Measurements from ENCODE around the gene SRGAP2C. TPM values are rescaled to one million over a fixed set of nuclear protein-coding genes. Genes with fewer than 3 reads are reported as not detected.
"Not testable (repeated sequence)": the region's sequence is repeated elsewhere in the genome, so short reads cannot be mapped to it uniquely, and the experiment has no call there.

The SRGAP2C gene
- total RNA-seq, 4 donors from 2014 or later, result 7.8 to 22.7 (median 11.6) TPM

DNA sequence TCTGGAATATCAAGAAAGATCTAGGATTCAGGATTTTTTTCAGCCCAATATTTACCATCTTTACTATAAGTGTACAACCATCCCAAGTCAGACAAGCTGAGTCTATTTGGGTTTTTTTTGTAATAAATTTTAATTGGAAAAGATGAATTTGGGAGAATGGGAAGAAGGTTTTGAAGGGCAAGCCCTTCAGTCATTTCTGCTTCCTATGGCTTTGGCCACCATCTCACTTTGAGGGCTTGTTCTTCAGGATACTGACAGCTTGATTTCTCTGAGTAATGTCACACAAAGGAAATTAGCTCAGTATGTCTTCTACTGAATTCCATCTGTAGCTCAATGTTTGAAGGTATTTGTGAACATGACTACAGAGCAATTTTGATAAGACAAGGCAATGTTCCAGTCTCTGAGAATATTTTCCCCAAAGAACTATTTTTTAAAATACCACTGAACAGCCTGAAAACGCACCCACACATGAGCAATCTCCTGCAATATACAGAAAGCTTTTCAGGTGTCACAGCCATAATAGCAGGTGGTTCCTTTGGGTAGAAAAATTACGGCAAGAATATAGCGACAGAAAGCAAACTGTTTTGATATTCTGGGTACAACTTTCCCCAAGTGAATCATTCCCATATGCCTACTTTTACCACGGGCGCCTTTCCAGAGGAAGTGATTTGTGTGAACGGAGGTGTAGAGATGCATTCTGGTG is 23.4 kb upstream of the SRGAP2C start:
- intact Hi-C loops (cut with DNase I); H3K4me1 ChIP-seq; H3K27ac ChIP-seq; H3K36me3 ChIP-seq; H3K9me3 ChIP-seq; H3K27me3 ChIP-seq; H3K4me3 ChIP-seq (replicated peaks in 1 of 3); DNase-seq: not testable (repeated sequence)
- WGBS, 2 donors, result 86 to 93% methylated on average over 3 of the region's 6 CpGs

DNA sequence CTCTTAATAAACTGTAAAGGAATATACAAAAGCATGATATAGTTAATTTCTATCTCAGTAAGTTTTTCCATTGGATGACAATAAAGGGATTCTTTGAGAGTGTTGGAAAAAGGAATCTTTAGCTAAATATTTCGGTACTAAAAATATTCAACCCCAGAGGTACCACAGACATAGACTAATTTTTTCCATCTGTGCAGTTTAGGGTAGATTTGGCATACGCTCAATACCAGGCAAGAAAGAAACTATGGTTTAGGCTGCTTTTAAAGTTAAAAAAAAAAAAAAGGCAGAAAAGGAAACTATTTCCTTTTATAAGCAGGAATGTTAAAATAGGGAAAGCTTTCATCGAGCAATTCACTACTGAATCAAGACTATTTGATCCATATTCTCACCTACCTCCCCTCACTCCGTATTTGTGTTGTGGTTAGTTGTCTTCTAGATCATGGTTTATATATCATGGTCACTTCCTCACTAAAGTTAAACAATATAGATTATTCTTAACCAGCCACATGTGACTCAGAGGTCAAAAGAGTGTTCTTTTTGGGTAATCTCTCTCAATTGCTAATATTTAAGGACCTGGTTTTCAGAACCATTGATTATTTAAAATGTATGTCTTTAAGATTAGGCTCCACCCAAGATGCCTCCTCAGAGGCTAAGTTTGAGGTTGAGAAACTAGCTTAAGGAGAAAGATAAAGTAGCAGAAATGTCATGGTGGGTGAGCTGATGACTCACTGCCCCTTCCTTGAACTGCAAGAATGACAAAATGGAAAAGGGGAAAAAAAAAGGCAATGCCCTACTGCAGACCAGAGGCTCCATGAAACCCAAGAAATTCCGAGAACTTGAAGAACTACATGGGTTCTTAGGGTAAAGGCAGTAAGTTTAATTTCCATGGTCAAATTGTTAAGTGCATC is 20.7 kb upstream of the SRGAP2C start:
- H3K27ac ChIP-seq; intact Hi-C loops (cut with DNase I); H3K27me3 ChIP-seq; H3K4me3 ChIP-seq (replicated peaks in 1 of 3); H3K9me3 ChIP-seq; H3K36me3 ChIP-seq; H3K4me1 ChIP-seq; DNase-seq: not testable (repeated sequence)
- WGBS, 2 donors, result 70 to 76% methylated on average over 4 of the region's 5 CpGs

DNA sequence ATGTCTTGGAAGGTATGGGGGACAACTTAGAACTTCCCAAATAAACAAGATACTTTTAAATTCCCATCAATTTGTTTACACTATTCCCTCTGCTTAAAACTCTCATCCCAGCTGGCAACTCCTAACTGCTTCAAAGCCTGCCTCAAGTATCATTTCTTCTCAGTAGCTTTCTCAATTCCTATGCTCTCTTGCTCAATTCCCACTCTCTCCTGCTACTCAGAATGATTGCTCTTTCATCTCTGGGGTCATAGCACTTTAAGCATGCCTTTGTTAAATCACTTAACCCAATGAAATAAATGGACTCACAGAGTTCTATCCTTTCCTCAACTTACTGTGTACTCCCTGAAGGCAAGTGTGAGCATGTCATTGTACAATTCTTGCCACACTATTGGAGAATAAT is 19.5 kb upstream of the SRGAP2C start:
- DNase-seq; H3K27me3 ChIP-seq; H3K27ac ChIP-seq; intact Hi-C loops (cut with DNase I); H3K36me3 ChIP-seq; H3K4me1 ChIP-seq; H3K9me3 ChIP-seq; H3K4me3 ChIP-seq (replicated peaks in 1 of 3): not testable (repeated sequence)

GRCh38 chr1:121167225-121167738 is 17.5 kb upstream of the SRGAP2C start:
- DNase-seq; H3K27me3 ChIP-seq; H3K9me3 ChIP-seq; H3K4me1 ChIP-seq; H3K27ac ChIP-seq; H3K4me3 ChIP-seq (replicated peaks in 1 of 3); intact Hi-C loops (cut with DNase I); H3K36me3 ChIP-seq: not testable (repeated sequence)
- WGBS, 2 donors, result 60 to 68% methylated on average over 2 of the region's 2 CpGs

DNA sequence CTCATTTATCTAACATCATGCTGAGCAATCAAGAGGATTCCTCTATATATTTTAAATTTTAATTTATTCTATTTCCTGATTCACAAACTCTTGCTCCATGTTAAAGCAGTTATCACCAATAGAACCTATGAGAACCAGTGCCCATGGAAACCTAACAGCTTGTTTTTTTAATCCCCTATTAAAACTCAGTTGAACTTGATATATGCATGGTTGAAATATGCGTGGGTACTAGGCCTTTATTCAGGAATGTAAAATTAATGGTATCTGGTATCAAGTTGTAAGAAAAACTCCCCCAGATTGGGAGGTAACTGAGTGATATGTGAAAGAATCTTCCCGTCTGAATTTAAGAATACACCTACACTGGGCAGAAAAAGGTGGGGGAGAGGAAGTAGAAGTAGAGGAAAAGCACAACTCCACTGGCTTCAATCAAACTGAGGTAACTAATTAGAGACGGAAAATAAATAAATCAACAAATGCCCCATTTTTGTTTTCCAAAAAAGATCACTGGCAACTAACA is 16.6 kb upstream of the SRGAP2C start:
- H3K27me3 ChIP-seq; intact Hi-C loops (cut with DNase I): not testable (repeated sequence)

GRCh38 chr1:121176649-121177048 is 8.1 kb upstream of the SRGAP2C start:
- H3K36me3 ChIP-seq; DNase-seq; H3K4me1 ChIP-seq; intact Hi-C loops (cut with DNase I); H3K9me3 ChIP-seq; H3K4me3 ChIP-seq (replicated peaks in 1 of 3); H3K27ac ChIP-seq; H3K27me3 ChIP-seq: not testable (repeated sequence)
- 94 to 97% methylated on average over 2 of the region's 2 CpGs for WGBS, 2 donors

More for the DNA sequence above, 16.6 kb upstream of the SRGAP2C start:
- not testable (repeated sequence) for H3K36me3 ChIP-seq; H3K9me3 ChIP-seq; DNase-seq; H3K4me3 ChIP-seq (replicated peaks in 1 of 3); H3K27ac ChIP-seq; H3K4me1 ChIP-seq
- WGBS, 2 donors, result 80% methylated on average over 1 of the region's 3 CpGs; no CpG with 5 or more reads in 1 of the 2 donors

DNA sequence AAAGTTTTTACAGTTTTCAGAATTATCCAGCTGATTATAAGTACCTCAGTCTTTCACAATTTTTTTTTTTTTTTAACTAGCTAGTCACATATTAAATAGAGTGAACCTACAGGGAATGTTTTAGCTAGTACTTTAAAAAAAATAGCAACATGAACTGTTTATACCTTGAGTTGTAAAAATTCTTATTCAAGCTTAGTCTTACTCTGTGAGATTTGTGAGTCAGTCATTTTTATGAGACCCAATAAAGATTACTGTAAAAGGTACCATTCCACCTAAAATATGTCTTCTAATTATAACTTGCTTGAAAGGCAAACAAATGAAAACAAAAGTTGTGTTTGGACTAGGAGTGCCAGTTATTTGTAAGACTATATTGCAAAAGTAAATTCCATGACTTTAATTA is 6.6 kb upstream of the SRGAP2C start:
- H3K4me1 ChIP-seq; H3K4me3 ChIP-seq (replicated peaks in 1 of 3); H3K36me3 ChIP-seq; H3K27me3 ChIP-seq; DNase-seq; H3K9me3 ChIP-seq; H3K27ac ChIP-seq; intact Hi-C loops (cut with DNase I): not testable (repeated sequence)

DNA sequence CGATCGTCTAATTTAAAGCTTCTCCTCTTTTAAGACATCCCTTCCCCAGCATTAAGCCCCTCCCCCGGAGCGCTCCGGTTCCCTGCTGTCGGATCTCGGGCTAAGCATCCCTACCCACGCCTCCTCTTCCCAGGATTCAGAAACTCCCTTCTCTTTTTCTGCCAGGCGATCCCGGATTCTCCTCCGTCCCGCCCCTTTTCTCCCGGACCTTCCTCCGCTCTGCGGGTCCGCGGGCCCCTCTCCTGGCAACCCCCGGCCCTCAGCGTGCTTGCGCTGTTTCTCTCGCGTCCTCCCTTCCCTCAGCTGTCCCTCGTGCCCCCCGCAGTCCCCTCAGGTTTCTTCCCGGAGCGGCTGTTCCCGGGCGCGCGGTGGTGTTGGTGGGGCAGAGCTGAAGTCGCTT is 908 bp upstream of the SRGAP2C start:
- intact Hi-C loops (cut with DNase I); H3K27me3 ChIP-seq; H3K9me3 ChIP-seq; H3K36me3 ChIP-seq; H3K27ac ChIP-seq; DNase-seq; H3K4me3 ChIP-seq (replicated peaks in 1 of 3); H3K4me1 ChIP-seq: not testable (repeated sequence)
- WGBS, 2 donors, result no CpG with 5 or more reads among the region's 31 CpGs

DNA sequence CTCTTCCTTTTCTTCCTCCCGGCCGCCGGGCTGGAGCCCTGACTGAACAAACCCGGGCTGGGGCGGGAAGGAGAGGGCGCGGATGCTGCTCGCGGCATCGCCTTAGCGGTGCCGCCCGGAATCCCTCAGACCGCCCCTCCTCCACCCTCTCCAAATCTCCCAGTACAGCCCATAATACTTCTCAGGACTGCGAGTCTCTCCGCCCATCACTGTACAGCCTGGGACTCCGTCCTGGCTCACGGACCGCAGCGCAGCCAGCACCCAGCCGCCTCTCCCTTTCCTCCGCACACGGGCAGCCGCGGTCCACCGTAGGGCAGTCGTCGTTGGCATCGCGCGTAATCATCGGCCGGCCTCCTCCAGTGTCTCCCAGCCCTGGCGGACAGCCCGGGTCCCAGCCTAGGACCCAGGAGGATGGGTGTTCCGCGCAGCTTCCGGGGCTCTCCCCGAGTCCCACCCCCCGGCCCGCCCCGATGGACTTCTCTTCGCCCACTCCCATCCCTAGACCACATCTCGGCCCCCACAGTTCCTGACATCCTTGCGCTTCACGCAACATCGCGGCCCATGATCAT is 449 bp downstream of the SRGAP2C start:
- peak; percentile 5 to 8 for DNase-seq
- H3K9me3 ChIP-seq; H3K36me3 ChIP-seq; H3K4me1 ChIP-seq; H3K27me3 ChIP-seq; intact Hi-C loops (cut with DNase I): not testable (repeated sequence)
- H3K27ac ChIP-seq, result peak overlapping the region in 1 of 3 donors; percentile 41
- no CpG with 5 or more reads among the region's 48 CpGs for WGBS, 2 donors
- peak overlapping the region in 2 of 3 donors; percentile 17 to 31 for H3K4me3 ChIP-seq (replicated peaks in 1 of 3)

DNA sequence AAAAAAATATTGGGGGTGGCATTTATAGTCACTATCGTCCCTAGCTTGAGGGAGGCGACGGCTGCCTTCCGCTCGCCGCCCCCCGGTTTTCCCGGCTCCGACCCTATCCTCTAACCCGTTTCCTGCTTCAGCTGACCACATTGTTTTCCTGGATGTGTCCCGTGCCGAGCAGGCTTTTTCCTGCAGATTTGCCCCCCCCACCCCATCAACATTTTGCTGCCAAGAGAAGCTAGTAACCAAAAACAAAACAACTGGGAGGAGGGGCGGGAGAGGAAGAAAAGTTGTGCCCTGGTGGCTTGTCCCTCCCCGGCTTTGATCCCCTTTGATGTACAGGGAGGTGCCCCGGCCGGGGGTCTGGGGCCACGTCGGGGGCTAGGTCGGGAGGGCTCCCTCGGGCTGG is 1.4 kb downstream of the SRGAP2C start:
- H3K4me3 ChIP-seq (replicated peaks in 1 of 3); H3K36me3 ChIP-seq; H3K4me1 ChIP-seq; H3K9me3 ChIP-seq; intact Hi-C loops (cut with DNase I); H3K27me3 ChIP-seq; H3K27ac ChIP-seq: not testable (repeated sequence)
- DNase-seq, result peak; percentile 19
- no CpG with 5 or more reads among the region's 20 CpGs for WGBS, 2 donors

DNA sequence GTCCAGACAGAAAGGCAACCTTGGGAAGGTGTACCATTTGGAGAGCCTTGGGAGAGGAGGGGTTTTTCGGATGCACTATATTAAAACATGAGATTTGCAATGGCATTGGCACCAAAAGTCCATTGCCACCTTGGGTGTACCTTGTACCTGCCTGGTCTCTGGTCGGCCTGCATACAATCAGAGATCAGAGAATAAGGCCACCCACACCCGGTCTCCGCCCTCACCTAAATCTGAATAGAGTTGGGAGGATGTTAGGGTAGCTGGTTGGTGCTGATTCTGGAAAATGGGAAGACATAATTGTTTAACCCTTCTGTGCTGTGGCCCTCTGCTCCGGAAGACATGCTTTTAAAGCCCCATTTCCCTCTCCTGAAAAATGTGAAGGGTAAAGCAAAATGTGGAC is 3.1 kb downstream of the SRGAP2C start:
- intact Hi-C loops (cut with DNase I); H3K36me3 ChIP-seq; H3K27ac ChIP-seq; H3K4me1 ChIP-seq; H3K9me3 ChIP-seq; DNase-seq; H3K27me3 ChIP-seq; H3K4me3 ChIP-seq (replicated peaks in 1 of 3): not testable (repeated sequence)
- 80 to 81% methylated on average over 3 to 5 of the region's 5 CpGs for WGBS, 2 donors

GRCh38 chr1:121192512-121192911 is 7.7 kb downstream of the SRGAP2C start:
- H3K9me3 ChIP-seq; H3K36me3 ChIP-seq; H3K27ac ChIP-seq; H3K4me1 ChIP-seq; intact Hi-C loops (cut with DNase I); H3K4me3 ChIP-seq (replicated peaks in 1 of 3); H3K27me3 ChIP-seq; DNase-seq: not testable (repeated sequence)
- no CpG with 5 or more reads among the region's 2 CpGs for WGBS, 2 donors
